HL-60/S4 (cell line): ENCODE measurements around the gene MARCOL.

Experiments
- in situ Hi-C: fragments of 300-500 bp; cut with MboI; formaldehyde crosslinking; loops from 2 replicates; pipeline ENCODE4 v1.14.3; 2022; ENCODE audit warnings: low sequenced_read_pairs

Gene MARCOL, protein sequence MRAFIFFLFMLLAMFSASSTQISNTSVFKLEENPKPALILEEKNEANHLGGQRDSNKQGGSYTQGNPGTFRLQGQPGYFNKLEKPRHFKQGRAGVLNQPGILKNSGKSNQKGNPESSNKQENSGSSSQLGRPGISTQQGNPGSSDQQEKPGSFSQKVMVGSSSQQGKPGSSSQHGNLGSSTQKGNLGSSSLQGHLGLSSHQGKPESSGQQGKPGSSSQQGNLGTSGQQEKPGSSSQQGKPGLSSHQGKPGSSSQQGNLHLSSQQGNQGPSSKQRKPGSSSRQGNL

GRCh38 chr5:148238418-148238794 is at the start of gene MARCOL:
MARCOL (plus strand) TSS chr5:148238525; CDS start chr5:148238598, 73 bp downstream.
- in situ Hi-C loops, result no loop called here

DNA sequence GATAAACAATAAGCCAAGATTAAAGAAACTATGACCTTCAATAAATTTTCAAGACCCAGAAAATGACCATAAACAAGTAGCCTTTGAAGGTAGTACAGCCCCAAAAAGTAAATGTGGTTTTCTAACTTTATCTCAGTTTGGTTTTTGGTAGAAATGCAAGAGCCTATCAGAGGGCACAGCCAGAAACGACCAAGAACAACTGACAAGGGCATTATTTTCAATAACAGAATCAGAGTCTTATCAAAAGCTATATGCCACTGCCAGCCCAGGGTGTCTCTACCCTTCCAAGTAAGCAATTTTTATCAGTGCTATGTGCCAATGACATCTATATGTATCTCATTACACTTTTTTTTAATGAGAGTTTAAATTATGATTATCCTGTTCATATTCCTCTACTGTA is 47.3 kb upstream of the MARCOL start:
- in situ Hi-C loops, result no loop called here

DNA sequence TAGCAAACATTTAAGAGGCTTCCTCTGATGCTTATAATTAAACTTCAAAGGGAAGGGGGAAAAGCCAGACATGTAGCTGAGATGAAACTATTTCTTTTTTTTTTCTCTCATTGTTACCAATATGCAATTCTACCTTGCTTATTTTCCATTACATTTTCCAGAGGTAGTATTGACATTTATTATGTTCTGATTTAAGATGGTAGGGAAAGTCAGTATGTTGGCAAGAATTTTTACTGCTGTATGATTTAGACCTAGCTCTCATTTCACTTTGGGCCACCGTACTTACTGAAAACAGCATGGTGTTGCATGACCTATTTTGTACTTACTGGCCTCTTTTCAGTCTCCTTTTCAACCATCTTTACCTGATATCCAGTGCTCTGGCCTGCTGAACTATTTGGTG is 45.1 kb upstream of the MARCOL start:
- in situ Hi-C loops, result no loop called here

DNA sequence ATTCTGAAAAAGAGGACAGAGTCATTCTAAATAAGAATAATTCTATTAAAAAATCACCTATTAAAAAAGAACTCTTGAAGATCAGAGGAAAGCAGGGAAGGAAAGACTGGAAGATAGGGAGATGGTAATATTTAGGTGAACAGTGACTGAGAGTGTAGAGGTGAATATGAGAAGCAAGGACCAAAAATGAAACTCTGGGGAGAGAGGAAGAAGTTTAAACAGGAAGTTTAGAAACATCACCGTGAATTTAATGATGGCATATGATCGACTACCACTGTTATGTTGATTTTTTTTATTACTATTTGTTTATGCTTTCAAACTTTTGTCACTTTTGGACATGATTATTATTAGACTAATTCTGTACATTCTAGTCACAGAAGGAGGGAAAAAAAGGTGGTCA is 37.2 kb upstream of the MARCOL start:
- in situ Hi-C loops, result no loop called here

- in situ Hi-C loops, result no loop called here
These were observed 35.7 kb upstream of the MARCOL start, which contains the start of gene SPINK6 for GRCh38 chr5:148202531-148203203. SPINK6 (plus strand) TSS chr5:148203042; CDS start chr5:148203097, 55 bp downstream.

GRCh38 chr5:148205044-148205806 is 33.1 kb upstream of the MARCOL start:
- in situ Hi-C loops, result no loop called here

DNA sequence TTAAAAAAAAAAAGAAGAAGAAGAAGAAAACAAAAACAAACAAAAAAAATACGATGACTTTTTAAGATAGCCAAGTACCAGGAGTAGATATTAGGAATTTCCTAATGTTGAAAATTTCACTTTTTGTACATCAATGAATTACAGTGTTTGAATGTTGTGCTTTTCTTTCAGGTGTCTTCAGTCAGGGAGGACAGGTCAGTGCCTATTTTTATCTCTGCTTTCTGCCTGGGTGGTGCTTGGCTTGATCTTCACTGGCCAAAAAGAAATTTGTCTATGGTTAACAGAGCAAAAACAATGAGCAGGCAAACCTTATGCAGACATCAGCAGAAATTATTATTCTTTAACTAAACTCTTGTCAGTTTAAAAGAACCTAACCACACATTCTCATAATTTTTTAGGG is 32.5 kb upstream of the MARCOL start:
- in situ Hi-C loops, result no loop called here

DNA sequence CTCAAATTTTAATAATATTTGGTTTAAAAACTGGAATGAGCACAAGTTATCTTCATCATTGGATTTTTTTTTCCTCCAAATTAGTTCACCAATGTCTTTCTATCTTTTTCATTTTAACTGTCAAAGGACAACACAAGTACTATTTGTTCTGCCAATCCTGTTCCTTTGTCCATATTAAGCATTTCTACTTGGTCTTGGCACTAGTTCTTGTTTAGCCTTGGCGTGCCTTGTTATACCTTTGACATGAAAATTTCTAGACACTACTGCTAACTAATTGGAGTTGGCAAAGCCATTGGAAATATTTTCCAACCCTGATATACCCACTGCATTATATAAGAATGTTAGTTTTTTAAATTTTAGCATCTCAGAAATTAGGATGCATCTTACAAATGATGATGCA is 31.7 kb upstream of the MARCOL start:
- in situ Hi-C loops, result no loop called here

DNA sequence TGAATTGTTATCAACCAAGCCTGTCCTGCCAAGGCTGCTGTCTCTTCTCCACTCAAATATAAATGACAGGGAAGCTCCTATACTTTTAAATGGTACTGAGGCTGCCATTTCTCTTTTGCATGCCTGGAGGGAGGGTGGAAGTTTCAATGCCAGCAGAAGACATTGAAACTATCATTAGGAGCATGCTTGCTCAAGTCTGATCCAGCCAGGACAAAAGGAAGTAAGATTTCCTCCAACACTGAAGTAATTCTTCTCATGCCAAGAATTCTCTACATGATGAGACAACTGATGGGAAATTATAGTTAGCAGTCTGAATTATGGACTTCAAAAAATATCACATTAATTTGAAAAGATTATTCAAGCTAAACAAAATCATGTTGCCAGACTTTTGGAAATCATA is 30.1 kb upstream of the MARCOL start:
- in situ Hi-C loops, result no loop called here

DNA sequence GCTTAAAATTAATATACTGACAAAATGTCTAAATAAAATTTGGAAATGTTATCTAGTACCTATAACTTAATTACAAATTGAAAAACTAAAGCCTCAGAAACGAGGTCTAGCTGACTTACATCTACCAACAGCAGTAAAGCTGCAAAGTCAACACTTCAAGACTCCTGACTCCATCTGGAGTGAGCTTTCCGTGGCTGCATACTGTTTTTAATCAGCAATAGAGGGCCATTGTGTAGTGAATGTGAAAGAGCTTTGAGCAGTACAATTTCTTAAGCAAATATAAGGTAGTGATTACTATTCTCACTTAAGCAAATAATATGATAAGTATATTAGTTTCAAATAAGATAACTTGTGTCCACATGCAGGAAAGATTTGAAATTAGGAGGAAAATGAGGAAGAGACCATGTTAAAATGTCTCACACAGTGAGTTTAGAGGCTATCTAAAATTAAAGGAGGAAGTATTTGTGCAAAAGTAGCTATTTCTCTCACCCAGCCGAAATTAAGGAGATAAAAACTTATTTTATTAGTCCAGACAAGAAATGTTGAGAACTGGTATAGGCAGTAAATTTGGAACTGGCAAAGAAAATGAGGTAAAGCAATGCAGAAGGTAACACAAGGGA is 29.1 kb upstream of the MARCOL start:
- in situ Hi-C loops, result no loop called here

DNA sequence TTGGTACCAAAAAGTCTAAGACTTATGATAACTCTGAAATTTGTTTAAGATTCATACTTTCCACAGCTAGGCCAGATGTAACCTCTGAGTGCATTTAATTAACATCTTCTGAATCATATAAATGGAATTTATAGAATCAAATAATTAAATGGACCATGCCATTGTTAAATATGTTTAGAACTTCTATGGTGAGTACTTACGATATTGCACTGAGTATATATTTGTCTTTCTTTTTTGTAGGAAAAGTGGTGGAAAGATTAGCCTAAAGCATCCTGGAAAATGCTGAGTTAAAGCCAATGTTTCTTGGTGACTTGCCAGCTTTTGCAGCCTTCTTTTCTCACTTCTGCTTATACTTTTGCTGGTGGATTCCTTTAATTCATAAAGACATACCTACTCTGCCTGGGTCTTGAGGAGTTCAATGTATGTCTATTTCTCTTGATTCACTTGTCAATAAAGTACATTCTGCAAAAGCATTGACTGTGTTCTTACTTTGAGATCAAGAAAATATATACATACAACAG is 23.6 kb upstream of the MARCOL start:
- in situ Hi-C loops, result no loop called here

GRCh38 chr5:148221508-148221907 is 16.8 kb upstream of the MARCOL start:
- in situ Hi-C loops, result no loop called here

GRCh38 chr5:148224117-148224742 is 14.1 kb upstream of the MARCOL start:
- in situ Hi-C loops, result no loop called here

DNA sequence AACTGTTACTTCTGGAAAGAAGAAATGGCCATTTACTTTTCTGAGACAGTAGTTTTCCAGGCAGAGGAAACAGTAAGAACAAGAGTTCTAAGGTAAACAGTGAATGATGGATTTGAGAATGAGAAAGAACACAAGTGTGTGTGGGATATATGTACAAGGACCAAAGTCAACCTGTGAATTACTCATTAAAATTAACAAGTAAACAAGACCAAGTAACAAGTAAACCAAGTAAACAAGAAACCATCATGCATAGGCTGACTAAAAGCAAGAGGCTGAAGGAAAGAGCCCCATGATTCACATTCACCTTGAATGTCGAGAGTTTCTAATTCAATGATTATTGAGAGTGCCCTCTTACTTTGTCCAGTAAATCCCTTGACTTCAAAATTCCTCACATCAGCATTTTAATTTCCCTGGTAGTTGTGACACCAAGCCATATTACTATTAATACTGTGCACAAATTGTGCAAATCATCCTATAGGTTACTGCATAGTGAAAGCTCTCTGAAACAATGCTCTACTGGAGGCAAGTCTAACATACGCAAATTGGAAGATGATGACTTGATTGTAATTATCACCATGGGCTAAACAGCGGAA is 9.8 kb upstream of the MARCOL start:
- in situ Hi-C loops, result no loop called here

DNA sequence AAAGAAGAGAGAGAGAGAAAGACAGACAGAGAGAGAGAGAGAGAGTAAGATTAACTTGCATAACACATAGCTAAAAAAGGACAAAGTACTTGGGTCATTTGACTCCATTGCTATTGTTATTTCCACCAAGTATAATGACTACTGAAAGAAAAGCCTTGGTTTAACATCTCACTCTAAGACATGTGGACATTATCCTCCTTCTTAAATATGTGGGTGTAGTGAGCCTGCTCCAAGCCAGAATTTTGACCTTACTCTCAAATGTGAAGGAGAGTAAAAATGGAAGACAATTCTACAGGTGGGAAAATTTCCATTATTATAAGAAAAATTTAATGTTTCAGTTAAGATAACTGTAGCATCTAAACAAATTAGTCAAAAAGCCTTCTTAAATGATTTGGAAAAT is 8.5 kb upstream of the MARCOL start:
- in situ Hi-C loops, result no loop called here

- in situ Hi-C loops, result no loop called here
These were observed 8.1 kb upstream of the MARCOL start for GRCh38 chr5:148230240-148230639.

DNA sequence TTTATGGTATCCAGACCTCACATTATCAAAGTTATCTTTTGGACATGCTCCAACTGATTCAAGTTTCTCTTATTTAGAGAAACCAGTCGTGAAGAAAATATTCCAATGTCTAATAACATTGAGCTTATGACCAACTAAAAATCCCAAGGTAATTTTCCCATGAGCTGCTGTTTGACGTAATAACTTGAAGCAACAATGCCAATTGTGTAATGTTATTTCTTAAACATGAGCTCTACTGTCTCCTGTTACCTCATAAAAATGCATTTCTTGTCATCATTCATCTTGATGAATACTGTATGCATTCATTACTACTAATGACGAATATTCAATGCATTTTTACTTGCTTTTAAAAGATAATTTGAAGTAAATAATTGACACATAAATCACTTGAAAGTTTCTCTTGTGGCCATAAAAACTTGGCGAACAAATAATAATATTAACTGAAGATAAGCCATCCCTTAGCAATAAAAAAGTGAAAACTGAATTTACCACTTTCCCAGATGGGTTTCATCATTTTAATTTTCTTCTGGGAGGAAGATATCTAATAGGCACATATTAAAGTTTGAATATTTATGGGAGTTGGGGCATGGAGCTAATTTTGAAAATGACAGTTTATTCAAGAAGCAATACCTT is 424 bp upstream of the MARCOL start:
- in situ Hi-C loops, result no loop called here

DNA sequence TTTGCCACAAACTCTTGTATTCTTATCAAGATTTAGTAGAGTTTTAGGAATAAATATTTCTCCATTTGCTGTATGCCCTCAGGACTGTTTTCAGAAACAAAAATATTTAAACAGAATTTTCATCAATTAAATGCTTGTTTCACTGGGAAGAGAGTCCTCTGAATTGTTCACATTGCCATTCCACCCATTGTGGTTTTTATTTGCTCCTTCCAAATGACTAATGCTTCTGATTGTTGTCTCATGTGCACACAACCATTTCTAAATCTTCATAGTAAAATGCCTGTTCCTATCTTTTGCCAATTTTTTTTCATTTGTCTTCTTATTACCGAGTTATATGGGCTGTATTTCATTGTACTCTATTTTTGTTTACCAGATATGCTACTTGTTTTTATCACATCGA is 10.6 kb downstream of the MARCOL start:
- in situ Hi-C loops, result no loop called here

GRCh38 chr5:148255456-148255855 is 17.1 kb downstream of the MARCOL start:
- in situ Hi-C loops, result no loop called here

- in situ Hi-C loops, result no loop called here
These were observed 21.0 kb downstream of the MARCOL start for GRCh38 chr5:148259288-148259687.
